ENCODE results near the gene DYDC2.
A peak's percentile ranks its signal among the peaks of the same experiment; 100 is the strongest.

Gene DYDC2

DNA sequence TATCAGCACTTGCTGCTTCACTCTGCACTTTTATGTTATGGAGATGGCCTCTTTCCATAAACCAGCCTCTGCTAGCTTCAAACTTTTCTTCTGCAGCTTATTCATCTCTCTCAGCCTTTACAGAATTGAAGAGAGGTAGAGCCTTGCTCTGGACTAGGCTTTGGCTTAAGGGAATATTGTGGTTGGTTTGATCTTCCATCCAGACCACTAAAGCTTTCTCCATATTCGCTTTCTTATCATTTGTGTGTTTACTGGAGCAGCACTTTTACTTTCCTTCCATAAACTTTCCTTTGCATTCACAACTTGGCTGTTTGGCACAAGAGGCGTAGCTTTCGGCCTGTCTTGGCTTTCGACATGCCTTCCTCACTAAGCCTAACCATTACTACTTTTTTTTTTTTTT, 23.6 kb downstream of the DYDC2 start:
- H3K27me3 ChIP-seq (ENCODE audit: insufficient read depth, low read length, poor library complexity): peaks cover 4% of the 10 kb centered on the region
- DNase-seq (no peak), ATAC-seq (ENCODE audit: insufficient read depth, low read depth) (no peak)
- no peaks in the 10 kb centered on the region for H4K20me1 ChIP-seq (ENCODE audit: insufficient read depth, low read length)
- no peak overlapping the region for H2AFZ ChIP-seq (ENCODE audit: low read depth, low read length)
- H3K79me2 ChIP-seq (ENCODE audit: insufficient read depth, low read length): no peaks in the 10 kb centered on the region
- H3K9me3 ChIP-seq (ENCODE audit: insufficient read depth, low read length, severe bottlenecking): no peaks in the 10 kb centered on the region
- TF ChIP-seq EZH2 (IDR thresholded peaks at IDR 0.05; ENCODE audit: borderline replicate concordance, low read depth, low read length, severe bottlenecking): no peak
- TF ChIP-seq, protein P1, sequence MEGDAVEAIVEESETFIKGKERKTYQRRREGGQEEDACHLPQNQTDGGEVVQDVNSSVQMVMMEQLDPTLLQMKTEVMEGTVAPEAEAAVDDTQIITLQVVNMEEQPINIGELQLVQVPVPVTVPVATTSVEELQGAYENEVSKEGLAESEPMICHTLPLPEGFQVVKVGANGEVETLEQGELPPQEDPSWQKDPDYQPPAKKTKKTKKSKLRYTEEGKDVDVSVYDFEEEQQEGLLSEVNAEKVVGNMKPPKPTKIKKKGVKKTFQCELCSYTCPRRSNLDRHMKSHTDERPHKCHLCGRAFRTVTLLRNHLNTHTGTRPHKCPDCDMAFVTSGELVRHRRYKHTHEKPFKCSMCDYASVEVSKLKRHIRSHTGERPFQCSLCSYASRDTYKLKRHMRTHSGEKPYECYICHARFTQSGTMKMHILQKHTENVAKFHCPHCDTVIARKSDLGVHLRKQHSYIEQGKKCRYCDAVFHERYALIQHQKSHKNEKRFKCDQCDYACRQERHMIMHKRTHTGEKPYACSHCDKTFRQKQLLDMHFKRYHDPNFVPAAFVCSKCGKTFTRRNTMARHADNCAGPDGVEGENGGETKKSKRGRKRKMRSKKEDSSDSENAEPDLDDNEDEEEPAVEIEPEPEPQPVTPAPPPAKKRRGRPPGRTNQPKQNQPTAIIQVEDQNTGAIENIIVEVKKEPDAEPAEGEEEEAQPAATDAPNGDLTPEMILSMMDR (IDR thresholded peaks at IDR 0.05; ENCODE audit: borderline replicate concordance, extremely low read depth, low read length, poor library complexity, severe bottlenecking): no peak
- H3K4me2 ChIP-seq (ENCODE audit: insufficient read depth, low read length): no peak overlapping the region
- no peak overlapping the region for H3K4me3 ChIP-seq (ENCODE audit: low read depth in 1 of 2, low read length in 2 of 2)
- no peak overlapping the region for H3K9ac ChIP-seq (ENCODE audit: low read depth, low read length)
- no peak overlapping the region for H3K27ac ChIP-seq (ENCODE audit: low read length)
- no peaks in the 10 kb centered on the region for H3K4me1 ChIP-seq (ENCODE audit: insufficient read depth, low read length)
- H3K36me3 ChIP-seq (ENCODE audit: insufficient read depth, low read length): no peaks in the 10 kb centered on the region

GRCh38 chr10:80382989-80383388, 26.4 kb downstream of the DYDC2 start:
- DNase-seq: peak; percentile 36
- Histone ChIP-seq H3K9ac (ENCODE audit: low read depth, low read length) (no peak overlapping the region), H4K20me1 (ENCODE audit: insufficient read depth, low read length) (no peaks in the 10 kb centered on the region), H3K36me3 (ENCODE audit: insufficient read depth, low read length) (no peaks in the 10 kb centered on the region), H3K4me3 (ENCODE audit: low read depth in 1 of 2, low read length in 2 of 2) (no peak overlapping the region), H3K9me3 (ENCODE audit: insufficient read depth, low read length, severe bottlenecking) (no peaks in the 10 kb centered on the region), H3K27me3 (ENCODE audit: insufficient read depth, low read length, poor library complexity) (peaks cover 4% of the 10 kb centered on the region), H2AFZ (ENCODE audit: low read depth, low read length) (no peak overlapping the region), H3K4me2 (ENCODE audit: insufficient read depth, low read length) (no peak overlapping the region), H3K27ac (ENCODE audit: low read length) (no peak overlapping the region), H3K4me1 (ENCODE audit: insufficient read depth, low read length) (no peaks in the 10 kb centered on the region), H3K79me2 (ENCODE audit: insufficient read depth, low read length) (no peaks in the 10 kb centered on the region)
- ATAC-seq (ENCODE audit: insufficient read depth, low read depth): peak; percentile 57; the same call in 2 of the 3 replicates
- TF ChIP-seq, protein P1 (IDR thresholded peaks at IDR 0.05; ENCODE audit: borderline replicate concordance, extremely low read depth, low read length, poor library complexity, severe bottlenecking): peak; percentile 72
- no peak for TF ChIP-seq EZH2 (IDR thresholded peaks at IDR 0.05; ENCODE audit: borderline replicate concordance, low read depth, low read length, severe bottlenecking)

DNA sequence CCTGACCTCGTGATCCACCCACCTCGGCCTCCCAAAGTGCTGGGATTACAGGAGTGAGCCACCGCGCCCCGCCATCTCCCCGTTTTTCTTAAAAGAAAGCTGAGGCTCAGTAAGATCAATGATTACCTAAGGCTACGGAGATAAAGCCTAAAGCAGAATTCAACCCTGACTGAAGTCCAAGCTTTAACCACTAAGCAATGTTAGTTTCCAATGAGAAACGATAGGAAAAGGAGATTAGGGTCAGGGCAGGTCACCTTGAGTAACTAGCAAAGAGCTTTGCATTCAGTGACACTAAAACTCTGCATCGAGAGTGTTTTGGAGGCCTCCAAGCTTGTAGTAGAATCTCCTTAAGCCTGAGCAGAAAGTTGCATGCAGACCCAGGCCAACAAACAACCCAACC, 34.2 kb downstream of the DYDC2 start:
- peaks cover 2% of the 10 kb centered on the region for H3K27me3 ChIP-seq (ENCODE audit: insufficient read depth, low read length, poor library complexity)
- no peaks in the 10 kb centered on the region for H4K20me1 ChIP-seq (ENCODE audit: insufficient read depth, low read length)
- no peaks in the 10 kb centered on the region for H3K79me2 ChIP-seq (ENCODE audit: insufficient read depth, low read length)
- no peaks in the 10 kb centered on the region for H3K9me3 ChIP-seq (ENCODE audit: insufficient read depth, low read length, severe bottlenecking)
- H3K4me3 ChIP-seq (ENCODE audit: low read depth in 1 of 2, low read length in 2 of 2): no peak overlapping the region
- H2AFZ ChIP-seq (ENCODE audit: low read depth, low read length): no peak overlapping the region
- ATAC-seq (ENCODE audit: insufficient read depth, low read depth) (no peak), DNase-seq (no peak)
- H3K4me2 ChIP-seq (ENCODE audit: insufficient read depth, low read length): no peak overlapping the region
- H3K9ac ChIP-seq (ENCODE audit: low read depth, low read length): no peak overlapping the region
- no peaks in the 10 kb centered on the region for H3K36me3 ChIP-seq (ENCODE audit: insufficient read depth, low read length)
- no peak for TF ChIP-seq EZH2 (IDR thresholded peaks at IDR 0.05; ENCODE audit: borderline replicate concordance, low read depth, low read length, severe bottlenecking)
- TF ChIP-seq, protein P1 (IDR thresholded peaks at IDR 0.05; ENCODE audit: borderline replicate concordance, extremely low read depth, low read length, poor library complexity, severe bottlenecking): no peak
- no peaks in the 10 kb centered on the region for H3K4me1 ChIP-seq (ENCODE audit: insufficient read depth, low read length)
- no peak overlapping the region for H3K27ac ChIP-seq (ENCODE audit: low read length)

DNA sequence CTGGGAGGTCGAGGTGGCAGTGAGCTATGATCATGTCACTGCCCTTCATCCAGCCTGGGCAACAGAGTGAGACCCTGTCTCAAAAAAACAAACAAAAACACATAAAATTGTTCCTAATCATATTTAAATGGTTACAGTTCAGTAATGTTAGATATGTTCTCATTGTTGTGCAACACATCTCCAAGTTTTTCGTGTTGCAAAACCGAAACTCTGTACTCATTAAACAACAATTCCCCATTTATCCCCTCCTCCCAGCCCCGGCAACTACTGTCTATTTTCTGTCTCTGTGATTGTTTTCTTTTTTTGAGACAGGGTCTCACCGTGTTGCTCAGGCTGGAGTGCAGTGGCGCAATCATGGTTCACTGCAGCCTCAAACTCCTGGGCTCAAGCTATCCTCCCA, 35.7 kb downstream of the DYDC2 start:
- H2AFZ ChIP-seq (ENCODE audit: low read depth, low read length): no peak overlapping the region
- H3K4me2 ChIP-seq (ENCODE audit: insufficient read depth, low read length): no peak overlapping the region
- H4K20me1 ChIP-seq (ENCODE audit: insufficient read depth, low read length): no peaks in the 10 kb centered on the region
- TF ChIP-seq, protein P1 (IDR thresholded peaks at IDR 0.05; ENCODE audit: borderline replicate concordance, extremely low read depth, low read length, poor library complexity, severe bottlenecking): no peak
- TF ChIP-seq EZH2 (IDR thresholded peaks at IDR 0.05; ENCODE audit: borderline replicate concordance, low read depth, low read length, severe bottlenecking): no peak
- DNase-seq (no peak), ATAC-seq (ENCODE audit: insufficient read depth, low read depth) (no peak)
- H3K9me3 ChIP-seq (ENCODE audit: insufficient read depth, low read length, severe bottlenecking): no peaks in the 10 kb centered on the region
- no peaks in the 10 kb centered on the region for H3K4me1 ChIP-seq (ENCODE audit: insufficient read depth, low read length)
- no peak overlapping the region for H3K27ac ChIP-seq (ENCODE audit: low read length)
- no peak overlapping the region for H3K4me3 ChIP-seq (ENCODE audit: low read depth in 1 of 2, low read length in 2 of 2)
- peaks cover 3% of the 10 kb centered on the region for H3K27me3 ChIP-seq (ENCODE audit: insufficient read depth, low read length, poor library complexity)
- no peaks in the 10 kb centered on the region for H3K36me3 ChIP-seq (ENCODE audit: insufficient read depth, low read length)
- H3K9ac ChIP-seq (ENCODE audit: low read depth, low read length): no peak overlapping the region
- no peaks in the 10 kb centered on the region for H3K79me2 ChIP-seq (ENCODE audit: insufficient read depth, low read length)
